HEK293 (cell line): Measurements from ENCODE around the gene CSGALNACT2.

Experiments
- CTCF ChIA-PET: fragments of 350-600 bp; formaldehyde crosslinking; extraction: SDS; loops from one replicate; lab custom pipeline; 2021; ENCODE audit warnings: antibody characterized with exemption; lab: Yijun Ruan, JAX
- POLR2A ChIA-PET: fragments of 300-600 bp; formaldehyde crosslinking; extraction: SDS; loops from one replicate; lab custom pipeline; 2020; ENCODE audit warnings: antibody characterized with exemption, inconsistent platforms; lab: Yijun Ruan, JAX
- H3K27ac ChIP-seq: fragments of 200-500 bp; sonication (Bioruptor generic); 2 replicates; pipeline ENCODE4 v1.5.1; 2014; ENCODE audit warnings: low read depth, low read length, control low read depth, inconsistent platforms; ENCODE audit errors: extremely low read depth
- H3K36me3 ChIP-seq, 2 experiments: fragments of 200-500 bp in 1 of 2; sonication (Bioruptor generic) in 1 of 2; 1 replicate in 1 of 2; 2 replicates in 1 of 2; pipeline ENCODE4 v1.5.1; 2014 to 2017; ENCODE audit warnings: inconsistent platforms in 2 of 2, low read length in 2 of 2; ENCODE audit not compliant: control insufficient read depth in 2 of 2, insufficient read depth in 1 of 2
- H3K4me1 ChIP-seq: fragments of 200-500 bp; sonication (Bioruptor generic); 2 replicates; pipeline ENCODE4 v1.5.1; 2014; ENCODE audit warnings: mild to moderate bottlenecking, low read length, inconsistent platforms; ENCODE audit not compliant: control insufficient read depth, insufficient read depth
- H3K4me3 ChIP-seq: 2 replicates; pipeline ENCODE4 v1.5.1; 2011; ENCODE audit warnings: low read depth, mild to moderate bottlenecking, control low read depth, low read length, moderate library complexity
- H3K9me3 ChIP-seq: fragments of 200-500 bp; sonication (Bioruptor generic); 2 replicates; pipeline ENCODE4 v1.5.1; 2014; ENCODE audit warnings: low read depth, low read length, inconsistent platforms; ENCODE audit not compliant: control insufficient read depth, insufficient read depth
- GLIS2 ChIP-seq: fragments of 450-650 bp; formaldehyde crosslinking; IDR thresholded peaks from 2 replicates; pipeline ENCODE4 v1.5.1; 2016; ENCODE audit warnings: missing biosample characterization, missing genetic modification characterization
- KLF10 ChIP-seq: fragments of 450-650 bp; IDR thresholded peaks from 2 replicates; pipeline ENCODE4 v1.5.1; 2018; ENCODE audit warnings: missing biosample characterization, mild to moderate bottlenecking, missing genetic modification characterization
- KLF8 ChIP-seq: fragments of 450-650 bp; formaldehyde crosslinking; IDR thresholded peaks from 2 replicates; pipeline ENCODE4 v1.5.1; 2016; ENCODE audit warnings: missing biosample characterization, missing genetic modification characterization
- KLF9 ChIP-seq: fragments of 450-650 bp; formaldehyde crosslinking; IDR thresholded peaks from 2 replicates; pipeline ENCODE4 v1.5.1; 2016; ENCODE audit warnings: missing biosample characterization, missing genetic modification characterization, low read depth
- PATZ1 ChIP-seq: fragments of 450-650 bp; formaldehyde crosslinking; IDR thresholded peaks from 2 replicates; pipeline ENCODE4 v1.5.1; 2016; ENCODE audit warnings: missing biosample characterization, missing genetic modification characterization
- SP2 ChIP-seq: fragments of 450-650 bp; formaldehyde crosslinking; IDR thresholded peaks from 2 replicates; pipeline ENCODE4 v1.5.1; 2016; ENCODE audit warnings: missing biosample characterization, missing genetic modification characterization
- ZBTB20 ChIP-seq: fragments of 450-650 bp; formaldehyde crosslinking; IDR thresholded peaks from 2 replicates; pipeline ENCODE4 v1.5.1; 2016; ENCODE audit warnings: missing biosample characterization, missing genetic modification characterization
- ZNF121 ChIP-seq: fragments of 450-650 bp; formaldehyde crosslinking; IDR thresholded peaks from 2 replicates; pipeline ENCODE4 v1.5.1; 2016; ENCODE audit warnings: missing biosample characterization, missing genetic modification characterization
- ZNF148 ChIP-seq: fragments of 450-650 bp; formaldehyde crosslinking; IDR thresholded peaks from 2 replicates; pipeline ENCODE4 v1.5.0; 2017; ENCODE audit warnings: missing biosample characterization, missing genetic modification characterization, borderline replicate concordance
- ZNF26 ChIP-seq: fragments of 450-650 bp; formaldehyde crosslinking; IDR thresholded peaks from 2 replicates; pipeline ENCODE4 v1.5.1; 2016; ENCODE audit warnings: missing biosample characterization, missing genetic modification characterization
- ZNF266 ChIP-seq: fragments of 450-650 bp; formaldehyde crosslinking; IDR thresholded peaks from 2 replicates; pipeline ENCODE4 v1.5.1; 2016; ENCODE audit warnings: missing biosample characterization, missing genetic modification characterization, low read depth
- ZNF280C ChIP-seq: fragments of 450-650 bp; formaldehyde crosslinking; IDR thresholded peaks from 2 replicates; pipeline ENCODE4 v1.5.1; 2016; ENCODE audit warnings: missing biosample characterization, missing genetic modification characterization
- ZNF354C ChIP-seq: fragments of 450-650 bp; formaldehyde crosslinking; IDR thresholded peaks from 2 replicates; pipeline ENCODE4 v1.5.1; 2016; ENCODE audit warnings: missing biosample characterization, missing genetic modification characterization, low read depth, borderline replicate concordance
- ZNF391 ChIP-seq: fragments of 450-650 bp; formaldehyde crosslinking; IDR thresholded peaks from 2 replicates; pipeline ENCODE4 v1.5.1; 2016; ENCODE audit warnings: low read depth, missing biosample characterization, missing genetic modification characterization, borderline replicate concordance
- ZNF394 ChIP-seq: fragments of 450-650 bp; formaldehyde crosslinking; IDR thresholded peaks from 2 replicates; pipeline ENCODE4 v1.5.1; 2016; ENCODE audit warnings: missing biosample characterization, missing genetic modification characterization, mild to moderate bottlenecking, moderate library complexity, borderline replicate concordance
- ZNF416 ChIP-seq: fragments of 450-650 bp; formaldehyde crosslinking; IDR thresholded peaks from 2 replicates; pipeline ENCODE4 v1.5.1; 2016; ENCODE audit warnings: missing biosample characterization, missing genetic modification characterization
- ZNF585B ChIP-seq: fragments of 450-650 bp; formaldehyde crosslinking; IDR thresholded peaks from 2 replicates; pipeline ENCODE4 v1.5.1; 2016; ENCODE audit warnings: missing biosample characterization, missing genetic modification characterization
- ZNF610 ChIP-seq: fragments of 450-650 bp; formaldehyde crosslinking; IDR thresholded peaks from 2 replicates; pipeline ENCODE4 v1.5.1; 2016; ENCODE audit warnings: missing biosample characterization, missing genetic modification characterization, borderline replicate concordance
- ZNF645 ChIP-seq: fragments of 450-650 bp; formaldehyde crosslinking; IDR thresholded peaks from 2 replicates; pipeline ENCODE4; 2016; ENCODE audit warnings: missing biosample characterization, missing genetic modification characterization
- ZNF664 ChIP-seq: fragments of 450-650 bp; formaldehyde crosslinking; IDR thresholded peaks from 2 replicates; pipeline ENCODE4 v1.5.1; 2016; ENCODE audit warnings: missing biosample characterization, missing genetic modification characterization
- ZNF791 ChIP-seq: fragments of 450-650 bp; formaldehyde crosslinking; IDR thresholded peaks from 2 replicates; pipeline ENCODE4 v1.5.1; 2016; ENCODE audit warnings: missing biosample characterization, missing genetic modification characterization
- ZNF830 ChIP-seq: fragments of 450-650 bp; IDR thresholded peaks from 2 replicates; pipeline ENCODE4 v1.5.0; 2018; ENCODE audit warnings: missing biosample characterization, missing genetic modification characterization, low read depth, mild to moderate bottlenecking, moderate library complexity
- ZXDB ChIP-seq: fragments of 450-650 bp; formaldehyde crosslinking; IDR thresholded peaks from 2 replicates; pipeline ENCODE4 v1.5.1; 2016; ENCODE audit warnings: missing biosample characterization, missing genetic modification characterization

Gene CSGALNACT2

GRCh38 chr10:43204042-43204942, 66.0 kb downstream of the CSGALNACT2 start (continued):
- TF ChIP-seq ZNF280C (tag by site-specific recombination) (no peak), ZNF610 (no peak), ZNF394 (tag by site-specific recombination) (no peak)
- TF ChIP-seq, all 188 proteins: peak for 0

- no peaks in the 10 kb centered on the region for H3K36me3 ChIP-seq
- TF ChIP-seq KLF9 (tag by site-specific recombination) (peak; percentile 76), ZNF645 (tag by site-specific recombination) (no peak), ZNF791 (tag by site-specific recombination) (no peak), ZBTB20 (tag by site-specific recombination) (no peak), KLF8 (tag by site-specific recombination) (no peak), ZNF585B (tag by site-specific recombination) (no peak), ZNF391 (tag by site-specific recombination) (no peak), ZNF354C (tag by site-specific recombination) (no peak), KLF10 (no peak), ZNF664 (tag by site-specific recombination) (no peak), SP2 (tag by site-specific recombination) (peak; percentile 7; the same call in 1 of the 2 replicates), ZNF26 (no peak), ZNF148 (tag by site-specific recombination) (no peak), ZNF830 (no peak), GLIS2 (tag by site-specific recombination) (peak; percentile 67), PATZ1 (tag by site-specific recombination) (peak; percentile 44), ZNF416 (tag by site-specific recombination) (no peak), ZNF266 (tag by site-specific recombination) (no peak), ZNF121 (tag by site-specific recombination) (peak; percentile 81), ZXDB (no peak)
Observed at GRCh38 chr10:43204943-43205671, 66.9 kb downstream of the CSGALNACT2 start.

More at GRCh38 chr10:43204943-43205671, 66.9 kb downstream of the CSGALNACT2 start:
- Histone ChIP-seq H3K4me1 (no peaks in the 10 kb centered on the region), H3K9me3 (no peaks in the 10 kb centered on the region), H3K27ac (no peak overlapping the region), H3K4me3 (no peak overlapping the region)
- CTCF ChIA-PET = interaction anchor here (0.7 to 3.0 kb wide), 17 partner anchors 9 to 254 kb away, joined by 3 to 21 read pairs (median 5); no protein-coding TSS in a partner anchor
- POLR2A ChIA-PET = no interaction called here
